Measurements from ENCODE around the gene GLB1L3. TPM values are rescaled to one million over a fixed set of nuclear protein-coding genes. Genes with fewer than 3 reads are reported as not detected.

The GLB1L3 gene
- total RNA-seq, 4 donors from 2014 or later: not detected

- H3K9me3 ChIP-seq: no peaks in the 10 kb centered on the region
- H3K4me3 ChIP-seq: no peak overlapping the region
- peaks cover 0 to 13% (median 4%) of the 10 kb centered on the region in 3 donors for H3K36me3 ChIP-seq
- H3K27ac ChIP-seq: no peak overlapping the region
- peaks cover 0 to 49% (median 12%) of the 10 kb centered on the region in 4 donors for H3K4me1 ChIP-seq
- WGBS, 2 donors: 66 to 67% methylated on average over 4 of the region's 4 CpGs
- no peak for DNase-seq (ENCODE audit: low spot score in 2 of 2)
- no peak for TF ChIP-seq POLR2A (IDR thresholded peaks at IDR 0.05)
- H3K27me3 ChIP-seq: no peaks in the 10 kb centered on the region
Observed at GRCh38 chr11:134230339-134230738, 45.8 kb upstream of the GLB1L3 start.

GRCh38 chr11:134231958-134232659 lies 44.1 kb upstream of the GLB1L3 start:
- 63 to 71% methylated on average over 10 of the region's 10 CpGs for WGBS, 2 donors
- peaks cover 0 to 31% (median 0%) of the 10 kb centered on the region in 4 donors for H3K4me1 ChIP-seq
- TF ChIP-seq EP300 (IDR thresholded peaks at IDR 0.05) (no peak), POLR2A (IDR thresholded peaks at IDR 0.05) (no peak), CTCF (IDR thresholded peaks at IDR 0.05) (no peak)
- no peak overlapping the region for H3K4me3 ChIP-seq
- DNase-seq (ENCODE audit: low spot score in 2 of 2): no peak
- no peaks in the 10 kb centered on the region for H3K9me3 ChIP-seq
- H3K36me3 ChIP-seq: peaks cover 0 to 25% (median 4%) of the 10 kb centered on the region in 3 donors
- H3K27me3 ChIP-seq: no peaks in the 10 kb centered on the region
- H3K27ac ChIP-seq: no peak overlapping the region

GRCh38 chr11:134233729-134234179 lies 42.4 kb upstream of the GLB1L3 start:
- 88 to 92% methylated on average over 4 of the region's 4 CpGs for WGBS, 2 donors
- H3K27ac ChIP-seq: no peak overlapping the region
- H3K4me1 ChIP-seq: peaks cover 0 to 20% (median 0%) of the 10 kb centered on the region in 4 donors
- no peak for TF ChIP-seq CTCF (IDR thresholded peaks at IDR 0.05)
- TF ChIP-seq POLR2A (IDR thresholded peaks at IDR 0.05): no peak
- no peak for TF ChIP-seq EP300 (IDR thresholded peaks at IDR 0.05)
- no peaks in the 10 kb centered on the region for H3K9me3 ChIP-seq
- no peak for DNase-seq (ENCODE audit: low spot score in 2 of 2)
- no peak overlapping the region for H3K4me3 ChIP-seq
- no peaks in the 10 kb centered on the region for H3K27me3 ChIP-seq
- H3K36me3 ChIP-seq: peaks cover 0 to 36% (median 4%) of the 10 kb centered on the region in 3 donors

GRCh38 chr11:134235399-134235798 lies 40.8 kb upstream of the GLB1L3 start:
- H3K36me3 ChIP-seq: peaks cover 0 to 52% (median 4%) of the 10 kb centered on the region in 3 donors
- no peak for DNase-seq (ENCODE audit: low spot score in 2 of 2)

GRCh38 chr11:134236834-134237556 lies 39.2 kb upstream of the GLB1L3 start:
- Histone ChIP-seq H3K27me3 (no peaks in the 10 kb centered on the region), H3K4me3 (no peak overlapping the region), H3K4me1 (no peaks in the 10 kb centered on the region), H3K36me3 (peaks cover 0 to 64% (median 4%) of the 10 kb centered on the region in 3 donors), H3K27ac (no peak overlapping the region), H3K9me3 (no peaks in the 10 kb centered on the region)
- TF ChIP-seq CTCF (IDR thresholded peaks at IDR 0.05) (no peak), EP300 (IDR thresholded peaks at IDR 0.05) (no peak), POLR2A (IDR thresholded peaks at IDR 0.05) (no peak)
- WGBS, 2 donors: 86 to 88% methylated on average over 7 of the region's 7 CpGs
- DNase-seq (ENCODE audit: low spot score in 2 of 2): no peak

More at GRCh38 chr11:134235399-134235798, 40.8 kb upstream of the GLB1L3 start:
- peaks cover 0 to 12% (median 0%) of the 10 kb centered on the region in 4 donors for H3K4me1 ChIP-seq
- no peaks in the 10 kb centered on the region for H3K27me3 ChIP-seq
- no peak for TF ChIP-seq EP300 (IDR thresholded peaks at IDR 0.05)
- no peak for TF ChIP-seq CTCF (IDR thresholded peaks at IDR 0.05)
- no peak for TF ChIP-seq POLR2A (IDR thresholded peaks at IDR 0.05)
- H3K27ac ChIP-seq: no peak overlapping the region
- 71 to 85% methylated on average over 3 of the region's 3 CpGs for WGBS, 2 donors
- no peaks in the 10 kb centered on the region for H3K9me3 ChIP-seq
- no peak overlapping the region for H3K4me3 ChIP-seq
